IMR-90 (cell line): ENCODE results near the gene BAZ2A. TPM values are rescaled to one million over a fixed set of nuclear protein-coding genes. Genes with fewer than 3 reads are reported as not detected.

ENCODE experiments used
- ATAC-seq: fragments of 200-7000 bp; cut with Tn5 transposase; 2 replicates; pipeline ENCODE4 v1.9.1; 2020; ENCODE audit warnings: low read depth, mild to moderate bottlenecking, moderate library complexity
- BruUV-seq: library from RNA; stranded (reverse); fragments of 400-500 nt; replicated peaks from 2 replicates; lab custom pipeline; 2021; lab: Mats Ljungman, UMichigan
- CTCF ChIA-PET: fragments of 300-600 bp; formaldehyde crosslinking; extraction: SDS; loops from one replicate; lab custom pipeline; 2021; ENCODE audit warnings: antibody characterized with exemption; lab: Yijun Ruan, JAX
- POLR2A ChIA-PET: fragments of 300-600 bp; sonication (Branson Sonifier 250); formaldehyde crosslinking; loops from one replicate; lab custom pipeline; 2022; ENCODE audit warnings: antibody characterized with exemption; ENCODE audit not compliant: unreplicated experiment; lab: Charles Lee
- DNase-seq: peaks from one replicate; pipeline ENCODE4 v3.0.0; 2013
- H2AFZ ChIP-seq: replicated peaks from 2 replicates; pipeline ENCODE3; 2013; ENCODE audit warnings: low read length, mild to moderate bottlenecking; ENCODE audit not compliant: poor library complexity
- H2AK5ac ChIP-seq: 2 replicates; pipeline ENCODE4 v1.6.1; 2013; ENCODE audit warnings: low read depth, low read length, inconsistent platforms
- H2AK9ac ChIP-seq: replicated peaks from 2 replicates; pipeline ENCODE3; 2013; ENCODE audit warnings: mild to moderate bottlenecking, low read depth, low read length, moderate library complexity; ENCODE audit not compliant: poor library complexity
- H2BK120ac ChIP-seq: 2 replicates; pipeline ENCODE4 v1.6.1; 2013; ENCODE audit warnings: low read depth, low read length, inconsistent platforms
- H2BK15ac ChIP-seq: 3 replicates; pipeline ENCODE4 v1.6.1; 2013; ENCODE audit warnings: low read depth, low read length, inconsistent platforms
- H2BK20ac ChIP-seq: 2 replicates; pipeline ENCODE4 v1.6.1; 2013; ENCODE audit warnings: low read depth, mild to moderate bottlenecking, inconsistent platforms, low read length, moderate library complexity
- H2BK5ac ChIP-seq: 2 replicates; pipeline ENCODE4 v1.6.1; 2013; ENCODE audit warnings: mild to moderate bottlenecking, low read depth, low read length, inconsistent platforms; ENCODE audit not compliant: poor library complexity, severe bottlenecking
- H3K14ac ChIP-seq: replicated peaks from 2 replicates; pipeline ENCODE4 v1.6.1; 2013; ENCODE audit warnings: low read depth, low read length, inconsistent platforms
- H3K18ac ChIP-seq: 2 replicates; pipeline ENCODE4 v1.6.1; 2013; ENCODE audit warnings: low read depth, low read length, control low read depth
- H3K23ac ChIP-seq: 2 replicates; pipeline ENCODE4 v1.6.1; 2013; ENCODE audit warnings: low read depth, low read length, inconsistent platforms
- H3K27ac ChIP-seq: 2 replicates; pipeline ENCODE4 v1.5.1; 2013; ENCODE audit warnings: mild to moderate bottlenecking, control low read depth, low read length; ENCODE audit not compliant: insufficient read depth
- H3K27me3 ChIP-seq: 2 replicates; pipeline ENCODE4 v1.6.1; 2013; ENCODE audit warnings: low read length; ENCODE audit not compliant: control insufficient read depth, insufficient read depth
- H3K36me3 ChIP-seq: 2 replicates; pipeline ENCODE4 v1.6.1; 2013; ENCODE audit warnings: low read length, mixed read lengths; ENCODE audit not compliant: control insufficient read depth, insufficient read depth
- H3K4ac ChIP-seq: 2 replicates; pipeline ENCODE4 v1.6.1; 2013; ENCODE audit warnings: low read depth, low read length, inconsistent platforms
- H3K4me1 ChIP-seq: 2 replicates; pipeline ENCODE4 v1.6.1; 2013; ENCODE audit warnings: low read length, mixed read lengths; ENCODE audit not compliant: control insufficient read depth, insufficient read depth
- H3K4me2 ChIP-seq: 2 replicates; pipeline ENCODE4 v1.6.1; 2013; ENCODE audit warnings: low read depth, mild to moderate bottlenecking, control low read depth, low read length, moderate library complexity
- H3K4me3 ChIP-seq: 2 replicates; pipeline ENCODE4 v1.5.1; 2013; ENCODE audit warnings: low read depth, mild to moderate bottlenecking, control low read depth, low read length, moderate library complexity; ENCODE audit not compliant: insufficient read depth
- H3K56ac ChIP-seq: 2 replicates; pipeline ENCODE4 v1.6.1; 2013; ENCODE audit warnings: low read length, inconsistent platforms; ENCODE audit not compliant: insufficient read depth; ENCODE audit errors: extremely low read depth
- H3K79me1 ChIP-seq, 2 experiments: 2 replicates each; pipeline ENCODE4 v1.6.1; 2013; ENCODE audit warnings: low read length in 2 of 2, inconsistent platforms in 1 of 2, low read depth in 1 of 2
- H3K9ac ChIP-seq: 2 replicates; pipeline ENCODE4 v1.6.1; 2013; ENCODE audit warnings: low read depth, low read length, control low read depth
- H3K9me1 ChIP-seq: 2 replicates; pipeline ENCODE4 v1.6.1; 2013; ENCODE audit warnings: low read length, inconsistent platforms; ENCODE audit not compliant: insufficient read depth
- H3K9me3 ChIP-seq: 2 replicates; pipeline ENCODE4 v1.6.1; 2013; ENCODE audit warnings: low read length; ENCODE audit not compliant: control insufficient read depth, insufficient read depth
- H4K20me1 ChIP-seq: 2 replicates; pipeline ENCODE4 v1.6.1; 2013; ENCODE audit warnings: low read length, inconsistent platforms; ENCODE audit not compliant: insufficient read depth
- H4K5ac ChIP-seq: 2 replicates; pipeline ENCODE4 v1.6.1; 2013; ENCODE audit warnings: mild to moderate bottlenecking, low read depth, low read length, control low read depth
- H4K8ac ChIP-seq, 2 experiments: 2 replicates each; pipeline ENCODE4 v1.6.1; 2013; ENCODE audit warnings: low read depth in 2 of 2, low read length in 2 of 2, control low read depth in 1 of 2, inconsistent platforms in 1 of 2
- H4K91ac ChIP-seq: 2 replicates; pipeline ENCODE4 v1.6.1; 2013; ENCODE audit warnings: low read depth, low read length, inconsistent platforms; ENCODE audit not compliant: insufficient read depth
- FOS ChIP-seq: fragments of 150-350 bp; IDR thresholded peaks from 2 replicates; pipeline ENCODE4 v1.6.1; 2016; ENCODE audit warnings: low read depth, low read length
- MAFK ChIP-seq: IDR thresholded peaks from 2 replicates; pipeline ENCODE4 v1.6.1; 2012; ENCODE audit warnings: low read depth, low read length, improper control_type of control experiment
- MXI1 ChIP-seq: IDR thresholded peaks from 2 replicates; pipeline ENCODE4 v1.6.1; 2012; ENCODE audit warnings: low read depth, mild to moderate bottlenecking, low read length, moderate library complexity, borderline replicate concordance
- POLR2A ChIP-seq: IDR thresholded peaks from 2 replicates; pipeline ENCODE4 v1.6.1; 2012; ENCODE audit warnings: mild to moderate bottlenecking, low read depth, low read length
- RFX5 ChIP-seq: IDR thresholded peaks from 2 replicates; pipeline ENCODE4 v1.8.0; 2012; ENCODE audit warnings: low read depth, mild to moderate bottlenecking, low read length, moderate library complexity
- SMC3 ChIP-seq: fragments of 150-350 bp; IDR thresholded peaks from 2 replicates; pipeline ENCODE4 v1.6.1; 2016; ENCODE audit warnings: low read depth, mild to moderate bottlenecking, antibody characterized with exemption, low read length, moderate library complexity
- WGBS, 2 experiments: methylation state at CpG; one replicate each; pipeline versions ENCODE4 v1.1.5 to v1.1.7; 2013; ENCODE audit warnings: missing lambda C conversion rate in 2 of 2; ENCODE audit not compliant: insufficient read length in 1 of 2; ENCODE audit errors: extremely low coverage in 2 of 2; 5-methylcytosine and 5-hydroxymethylcytosine counted together
- dilution Hi-C: fragments of 300-500 bp; cut with HindIII; formaldehyde crosslinking; loops from one replicate; pipeline ENCODE4 v1.14.3; 2018; ENCODE audit warnings: low sequenced_read_pairs; ENCODE audit not compliant: unreplicated experiment
- in situ Hi-C: fragments of 300-500 bp; cut with MboI; formaldehyde crosslinking; loops from 3 replicates; pipeline ENCODE4 v1.14.3; 2019; ENCODE audit warnings: low sequenced_read_pairs, inconsistent platforms, mixed read lengths
- intact Hi-C: fragments of 100-400 bp; cut with micrococcal nuclease; formaldehyde crosslinking; loops from 2 replicates; pipeline ENCODE4 v1.10.0; 2022
- polyA plus RNA-seq, 3 experiments: library from polyadenylated mRNA; depleted of rRNA; stranded (reverse); fragments of >200 nt; gene quantifications; 2 replicates each; pipeline ENCODE4 v1.2.3, GENCODE V29; 2012; ENCODE audit warnings: low replicate concordance in 1 of 3
- total RNA-seq: library from RNA; depleted of rRNA; stranded (reverse); fragments of >200 nt; gene quantifications from 2 replicates; pipeline ENCODE4 v1.2.3, GENCODE V29; 2012
- TF ChIP-seq, protein P1 (sequence below): fragments of 150-350 bp; IDR thresholded peaks from 2 replicates; pipeline ENCODE4 v1.6.1; 2016; ENCODE audit warnings: low read depth, mild to moderate bottlenecking, low read length, moderate library complexity, borderline replicate concordance
- TF ChIP-seq, protein P2 (sequence below): conservative IDR thresholded peaks from 2 replicates; pipeline ENCODE4 v1.5.1; 2012; ENCODE audit warnings: mild to moderate bottlenecking, low read depth, low read length, improper control_type of control experiment

The BAZ2A gene
- total and polyA plus RNA-seq, 2 of the 4 experiments (the other 2 are of a cell fraction): 15.4 to 42.8 TPM

- peak within 1 kb of the TSS; percentile 74 for H3K4me3 ChIP-seq
- dilution Hi-C loops (no loop called here), intact Hi-C loops (loop anchor here (1.0 to 10.0 kb wide), 2 partner anchors 40 to 359 kb away; partner anchors contain the start of gene ZBTB39), in situ Hi-C loops (no loop called here)
- H3K9me3 ChIP-seq: no peaks in the 10 kb centered on the region
- ATAC-seq (peak; percentile 99), DNase-seq (peak; percentile 100)
- peak within 1 kb of the TSS; percentile 95 for H3K4ac ChIP-seq
- peak within 1 kb of the TSS; percentile 94 for H2AFZ ChIP-seq
- H2BK5ac ChIP-seq: peak within 1 kb of the TSS; percentile 81
- peak within 1 kb of the TSS; percentile 97 for H2AK9ac ChIP-seq
- H3K9ac ChIP-seq: peak within 1 kb of the TSS; percentile 87
- H3K56ac ChIP-seq: peak within 1 kb of the TSS; percentile 88
- POLR2A ChIA-PET: interaction anchor here (0.5 to 1.3 kb wide), 2 partner anchors 9 to 89 kb away, joined by 3 to 6 read pairs; no protein-coding TSS in a partner anchor
- TF ChIP-seq, protein P1, sequence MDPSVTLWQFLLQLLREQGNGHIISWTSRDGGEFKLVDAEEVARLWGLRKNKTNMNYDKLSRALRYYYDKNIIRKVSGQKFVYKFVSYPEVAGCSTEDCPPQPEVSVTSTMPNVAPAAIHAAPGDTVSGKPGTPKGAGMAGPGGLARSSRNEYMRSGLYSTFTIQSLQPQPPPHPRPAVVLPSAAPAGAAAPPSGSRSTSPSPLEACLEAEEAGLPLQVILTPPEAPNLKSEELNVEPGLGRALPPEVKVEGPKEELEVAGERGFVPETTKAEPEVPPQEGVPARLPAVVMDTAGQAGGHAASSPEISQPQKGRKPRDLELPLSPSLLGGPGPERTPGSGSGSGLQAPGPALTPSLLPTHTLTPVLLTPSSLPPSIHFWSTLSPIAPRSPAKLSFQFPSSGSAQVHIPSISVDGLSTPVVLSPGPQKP: no peak
- peak; percentile 98 for TF ChIP-seq POLR2A
- peak; percentile 72; the same call in 1 of the 2 replicates for TF ChIP-seq MXI1
- TF ChIP-seq RFX5: no peak
- no peak for TF ChIP-seq SMC3
- TF ChIP-seq, protein P2, sequence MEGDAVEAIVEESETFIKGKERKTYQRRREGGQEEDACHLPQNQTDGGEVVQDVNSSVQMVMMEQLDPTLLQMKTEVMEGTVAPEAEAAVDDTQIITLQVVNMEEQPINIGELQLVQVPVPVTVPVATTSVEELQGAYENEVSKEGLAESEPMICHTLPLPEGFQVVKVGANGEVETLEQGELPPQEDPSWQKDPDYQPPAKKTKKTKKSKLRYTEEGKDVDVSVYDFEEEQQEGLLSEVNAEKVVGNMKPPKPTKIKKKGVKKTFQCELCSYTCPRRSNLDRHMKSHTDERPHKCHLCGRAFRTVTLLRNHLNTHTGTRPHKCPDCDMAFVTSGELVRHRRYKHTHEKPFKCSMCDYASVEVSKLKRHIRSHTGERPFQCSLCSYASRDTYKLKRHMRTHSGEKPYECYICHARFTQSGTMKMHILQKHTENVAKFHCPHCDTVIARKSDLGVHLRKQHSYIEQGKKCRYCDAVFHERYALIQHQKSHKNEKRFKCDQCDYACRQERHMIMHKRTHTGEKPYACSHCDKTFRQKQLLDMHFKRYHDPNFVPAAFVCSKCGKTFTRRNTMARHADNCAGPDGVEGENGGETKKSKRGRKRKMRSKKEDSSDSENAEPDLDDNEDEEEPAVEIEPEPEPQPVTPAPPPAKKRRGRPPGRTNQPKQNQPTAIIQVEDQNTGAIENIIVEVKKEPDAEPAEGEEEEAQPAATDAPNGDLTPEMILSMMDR: no peak
- peak; percentile 89; the same call in 1 of the 2 replicates for TF ChIP-seq FOS
- 0 out of 2 replicates have a peak, but pooled peaks have one; percentile 4 for TF ChIP-seq MAFK
- peak within 1 kb of the TSS; percentile 88 for H4K91ac ChIP-seq
- 0% methylated on average over 7 of the region's 39 CpGs; no CpG with 5 or more reads in 1 of the 2 experiments for WGBS, 2 experiments
- H3K4me2 ChIP-seq: peak within 1 kb of the TSS; percentile 97
- peak within 1 kb of the TSS; percentile 35 to 99 for H4K8ac ChIP-seq
- no TSS peak for BruUV-seq
- no peaks in the 10 kb centered on the region for H3K9me1 ChIP-seq
- CTCF ChIA-PET: interaction anchor here (0.6 to 3.7 kb wide), 2 partner anchors 9 to 108 kb away, joined by 7 to 11 read pairs; no protein-coding TSS in a partner anchor
- peak within 1 kb of the TSS; percentile 80 for H3K23ac ChIP-seq
- peak within 1 kb of the TSS; percentile 89 for H4K5ac ChIP-seq
- H3K4me1 ChIP-seq: no peaks in the 10 kb centered on the region
- peak within 1 kb of the TSS; percentile 97 for H3K14ac ChIP-seq
- peak within 1 kb of the TSS; percentile 38 for H3K18ac ChIP-seq
- no peak within 1 kb of the TSS for H2BK15ac ChIP-seq
- H3K27me3 ChIP-seq: no peaks in the 10 kb centered on the region
- peaks cover 11 to 28% of the 10 kb centered on the region in 2 experiments; a peak in 3 of 4 replicates for H3K79me1 ChIP-seq
- peak within 1 kb of the TSS; percentile 69 for H2AK5ac ChIP-seq
- peak within 1 kb of the TSS; percentile 82 for H3K27ac ChIP-seq
- H3K36me3 ChIP-seq: peaks cover 26% of the 10 kb centered on the region
- peaks cover 31% of the 10 kb centered on the region for H4K20me1 ChIP-seq
- peak within 1 kb of the TSS; percentile 54; the same call in 1 of the 2 replicates for H2BK120ac ChIP-seq
- no peak within 1 kb of the TSS for H2BK20ac ChIP-seq
Measured at GRCh38 chr12:56645717-56646446, 15.8 kb upstream of the BAZ2A start, which contains the start of gene ATP5F1B. TSS of gene ATP5F1B (minus strand) at chr12:56645984. CDS start at chr12:56645963, 21 bp downstream.
